GM18519 (cell line): ENCODE data around the gene DDHD1.
"Not testable (repeated sequence)": the region's sequence is repeated elsewhere in the genome, so short reads cannot be mapped to it uniquely, and the experiment has no call there.

ENCODE experiments used
- ATAC-seq: cut with Tn5 transposase; IDR thresholded peaks from one replicate; pipeline ENCODE4 v1.9.1; 2021; ENCODE audit warnings: mild to moderate bottlenecking, moderate library complexity; ENCODE audit not compliant: unreplicated experiment, low FRiP score

Gene DDHD1

GRCh38 chr14:53152887-53153701, at the start of gene DDHD1:
DDHD1 (minus strand) TSS chr14:53153323; CDS start chr14:53153098, 225 bp downstream.
- ATAC-seq, result peak; percentile 38

DNA sequence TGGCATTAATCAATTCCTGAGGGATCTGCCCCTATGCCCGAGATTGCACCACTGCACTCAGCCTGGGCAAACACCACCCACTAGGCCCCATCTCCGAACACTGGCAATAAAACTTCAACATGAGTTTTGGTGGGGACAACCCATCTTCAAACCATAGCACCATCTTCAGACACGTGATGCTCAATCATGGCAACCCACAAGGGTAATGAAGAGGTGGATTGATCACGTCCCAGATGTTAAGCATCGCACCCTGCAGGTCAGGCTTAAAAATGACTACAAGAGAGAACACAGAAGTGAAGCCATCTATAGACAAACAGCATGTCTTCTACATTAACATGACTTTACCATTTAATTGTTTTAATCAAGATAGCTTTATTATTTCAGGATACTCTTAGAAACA, 42.8 kb upstream of the DDHD1 start:
- ATAC-seq, result no peak

DNA sequence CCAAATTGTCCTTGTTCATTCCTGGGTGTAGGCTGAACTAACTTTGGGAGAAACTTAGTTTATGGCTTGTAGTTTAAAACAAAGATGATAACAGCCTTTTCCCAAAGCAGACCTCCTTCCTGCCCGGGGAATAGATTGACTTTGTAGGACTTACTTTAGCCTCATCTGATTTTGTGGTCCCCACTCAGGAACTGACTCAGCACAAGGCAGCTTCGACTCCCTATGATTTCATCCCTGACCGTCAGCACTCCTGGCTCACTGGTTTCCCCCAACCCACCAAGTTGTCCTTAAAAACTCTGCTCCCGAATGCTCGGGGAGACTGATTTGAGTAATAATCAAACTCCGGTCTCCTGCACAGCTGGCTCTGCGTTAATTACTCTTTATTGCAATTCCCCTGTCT, 40.1 kb upstream of the DDHD1 start:
- ATAC-seq, result no peak

DNA sequence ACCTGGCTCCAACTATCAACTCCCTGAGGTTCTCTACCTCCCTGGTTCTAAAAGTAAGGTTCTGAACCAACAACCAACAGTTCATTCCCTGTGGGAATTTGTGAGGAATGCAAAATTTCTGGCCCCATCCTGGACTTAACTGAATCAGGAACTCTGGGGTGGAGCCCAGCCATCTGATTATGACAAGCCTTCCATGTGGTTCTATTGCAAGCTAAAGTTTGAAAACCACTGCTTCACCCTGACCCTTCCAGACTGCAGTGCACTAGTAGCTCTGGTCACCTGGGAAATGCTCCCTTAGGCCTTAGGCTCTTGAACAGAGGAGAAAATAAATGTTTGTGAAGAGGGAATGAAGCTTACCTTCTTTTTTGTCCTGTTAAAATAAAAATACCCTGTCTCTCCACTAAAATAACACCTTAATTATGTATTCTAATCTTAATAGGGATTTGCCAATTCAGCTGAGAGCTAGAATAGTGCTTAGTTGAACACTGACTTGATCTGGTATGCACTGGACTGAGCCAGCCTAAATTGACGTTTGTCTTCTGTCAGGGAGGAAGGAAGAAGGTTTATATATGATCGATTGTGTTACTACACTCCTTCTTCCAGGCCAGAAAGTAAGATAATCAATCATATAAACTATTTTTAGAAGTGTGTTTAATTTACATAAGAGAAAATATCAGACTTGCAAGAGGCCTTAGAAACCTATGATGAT, 39.1 kb upstream of the DDHD1 start:
- ATAC-seq, result no peak

GRCh38 chr14:53190938-53191337, 37.8 kb upstream of the DDHD1 start:
- ATAC-seq, result no peak

DNA sequence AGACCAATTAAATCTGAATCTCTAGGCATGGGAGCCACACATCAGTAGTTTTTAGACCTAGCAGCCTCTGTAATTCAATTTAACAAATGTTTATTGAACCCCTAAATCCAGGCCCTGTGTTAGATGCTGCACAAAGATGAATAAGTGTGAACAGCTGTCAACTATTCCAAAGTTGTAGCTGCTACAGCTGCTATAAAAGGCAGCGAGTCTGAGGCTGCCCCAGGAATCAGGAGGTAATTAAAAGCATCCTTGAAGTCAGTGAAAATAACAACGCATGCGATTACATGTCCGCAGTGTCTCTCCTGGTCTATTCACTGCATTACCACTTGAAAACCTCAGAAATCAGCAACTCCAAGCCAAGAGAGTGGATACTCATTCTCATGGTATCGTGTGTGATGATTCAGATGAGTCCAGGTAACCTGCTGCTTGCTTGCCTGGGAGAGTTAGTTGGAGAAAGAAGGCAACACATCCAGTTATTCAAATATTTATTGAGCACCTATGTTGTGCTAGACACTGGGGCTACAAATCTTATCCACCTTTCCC, 34.9 kb upstream of the DDHD1 start:
- no peak for ATAC-seq

- ATAC-seq, result no peak
These were observed 33.4 kb upstream of the DDHD1 start for GRCh38 chr14:53186532-53186931.

GRCh38 chr14:53183611-53184010, 30.5 kb upstream of the DDHD1 start:
- no peak for ATAC-seq

- no peak for ATAC-seq
These were observed 29.9 kb upstream of the DDHD1 start for GRCh38 chr14:53183056-53183455.

- ATAC-seq, result not testable (repeated sequence)
These were observed 28.4 kb upstream of the DDHD1 start for GRCh38 chr14:53181463-53182081.

DNA sequence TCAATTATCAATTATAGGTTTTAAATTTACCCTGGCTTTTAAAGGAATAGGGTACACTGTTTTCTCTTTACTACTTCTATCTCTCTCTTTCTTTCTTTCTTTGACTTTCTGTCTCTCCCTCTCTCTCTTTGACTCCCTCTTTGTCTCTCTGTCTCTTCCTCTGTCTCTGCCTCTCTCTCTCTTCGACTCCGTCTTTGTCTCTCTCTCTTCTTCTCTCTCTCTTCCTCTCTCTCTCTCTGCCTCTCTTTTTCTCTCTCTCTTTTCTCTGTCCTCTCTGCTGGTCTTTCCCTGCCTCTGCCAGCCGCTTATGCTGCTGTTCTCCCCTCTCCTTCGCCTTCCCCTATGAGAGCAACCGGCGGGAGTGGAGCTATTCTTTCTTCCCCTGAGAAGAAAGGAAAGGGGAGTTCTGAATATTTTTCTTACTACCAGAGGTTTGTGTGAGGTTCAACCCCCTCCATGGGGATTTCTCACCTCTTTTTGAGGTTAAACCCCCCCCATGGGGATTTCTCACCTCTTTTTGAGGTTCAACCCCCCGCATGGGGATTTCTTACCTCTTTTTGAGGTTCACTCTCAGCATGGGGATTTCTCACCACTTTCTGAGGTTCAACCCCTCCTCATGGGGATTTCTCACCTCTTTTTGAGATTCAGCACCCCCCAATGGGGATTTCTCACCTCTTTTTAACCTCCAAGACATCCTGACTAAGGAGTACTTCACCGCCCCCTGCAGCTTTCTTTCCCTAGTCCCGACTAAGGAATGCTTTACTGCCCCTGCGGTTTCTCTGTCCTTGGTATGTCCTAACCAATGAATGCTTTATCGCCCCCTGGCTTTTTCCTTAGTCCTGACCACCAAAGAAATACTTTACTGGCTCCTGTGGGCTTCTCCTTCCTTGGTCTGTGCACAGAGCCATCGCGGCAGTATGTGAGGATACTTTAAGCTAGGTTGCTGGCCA, 27.4 kb upstream of the DDHD1 start:
- no peak for ATAC-seq

- ATAC-seq, result not testable (repeated sequence)
These were observed 26.4 kb upstream of the DDHD1 start for GRCh38 chr14:53179486-53180005.

GRCh38 chr14:53175375-53175774, 22.3 kb upstream of the DDHD1 start:
- no peak for ATAC-seq

DNA sequence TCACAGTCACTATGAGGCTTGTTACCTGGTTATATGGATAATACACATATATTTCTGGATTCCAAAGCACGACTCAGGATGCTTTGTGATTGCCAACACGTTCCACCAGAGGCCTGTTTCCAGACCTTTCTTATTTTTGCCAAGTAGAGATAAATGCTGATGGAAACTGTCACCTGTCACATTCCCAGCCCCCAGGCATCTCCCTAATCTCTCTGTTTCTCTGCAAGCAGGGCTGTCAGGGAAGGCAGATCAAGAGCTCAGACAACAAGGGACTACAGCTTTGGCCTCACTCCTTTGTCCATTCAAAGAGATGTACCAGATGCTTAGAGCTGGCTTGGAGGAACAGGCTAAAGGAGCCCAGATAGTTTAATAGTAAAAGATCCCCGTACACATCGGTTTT, 21.8 kb upstream of the DDHD1 start:
- no peak for ATAC-seq

- no peak for ATAC-seq
These were observed 15.7 kb upstream of the DDHD1 start for GRCh38 chr14:53168786-53169185.

GRCh38 chr14:53167602-53168328, 14.6 kb upstream of the DDHD1 start:
- no peak for ATAC-seq

GRCh38 chr14:53161758-53162435, 8.8 kb upstream of the DDHD1 start:
- no peak for ATAC-seq

- ATAC-seq, result no peak
These were observed 3.1 kb upstream of the DDHD1 start for GRCh38 chr14:53156238-53156637.

DNA sequence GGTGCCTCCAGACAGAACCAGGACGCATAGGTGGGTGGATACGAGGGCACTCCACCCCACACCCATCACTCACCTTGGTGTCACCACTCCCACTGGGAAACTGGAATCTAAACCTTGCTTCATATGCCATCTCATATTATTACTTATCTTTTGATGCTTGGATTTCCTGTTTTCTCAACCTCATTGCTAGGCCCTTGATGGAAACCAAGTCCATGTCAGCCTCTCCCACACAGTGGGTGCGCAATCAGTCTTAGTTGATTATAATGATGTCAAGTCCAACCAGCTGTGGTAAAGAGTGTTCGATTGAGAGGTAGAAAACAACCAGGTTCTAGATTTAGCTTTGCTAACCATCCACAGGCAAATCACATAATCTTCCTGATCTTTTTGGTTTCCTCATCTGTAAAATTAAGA, 584 bp upstream of the DDHD1 start:
- no peak for ATAC-seq
